ENCODE results near the gene PPP1R11. TPM values are rescaled to one million over a fixed set of nuclear protein-coding genes. Genes with fewer than 3 reads are reported as not detected.

The PPP1R11 gene
- total and polyA plus RNA-seq, 9 of the 15 experiments (the other 6 are each of a cell fraction or from before 2014, with no cell fraction given), result 17.8 to 94.8 (median 44.6) TPM

Small RNAs within 50 kb of the gene (small RNA-seq; reads per million reads assigned to genes)
- gene RF02218 (not detected), gene RF02219 (not detected), gene RF02220 (not detected)

Other genes with a start within 250 kb of the PPP1R11 start
Only the 7 nearest of the 9 such genes appear.
- gene HLA-A, start 124.7 kb upstream of the PPP1R11 start, total RNA-seq (2014; rRNA removed), result not detected in 2 replicates
- not detected in 2 replicates for gene HLA-A, start 124.7 kb upstream of the PPP1R11 start, total RNA-seq (2014; rRNA removed; fragmentation: Illumina TruSeq; extraction: Trizol)
- not detected in 2 replicates for gene HLA-A, start 124.7 kb upstream of the PPP1R11 start, total RNA-seq (2015; rRNA removed; fragmentation: Illumina TruSeq; extraction: Trizol)
- gene HLA-A, start 124.7 kb upstream of the PPP1R11 start, total RNA-seq (2021), result 3.3 and 4.5 TPM in 2 replicates
- not detected in 2 replicates for gene HLA-A, start 124.7 kb upstream of the PPP1R11 start, polyA plus RNA-seq (2011; rRNA removed)
- gene HLA-A, start 124.7 kb upstream of the PPP1R11 start, polyA plus RNA-seq (2014; fragmentation: Illumina TruSeq; extraction: Trizol), result not detected in 2 replicates
- gene HLA-A, start 124.7 kb upstream of the PPP1R11 start, polyA plus RNA-seq (2014; fragmentation: Nextera tagmentation; extraction: Ambion mirVana), result not detected
- gene HLA-A, start 124.7 kb upstream of the PPP1R11 start, polyA plus RNA-seq (2014; rRNA removed), result 0.09 and 0.46 TPM in 2 replicates
- 92.2 and 119 TPM in 2 replicates for gene POLR1H, start 5.9 kb upstream of the PPP1R11 start, total RNA-seq (2014; rRNA removed)
- 126 and 174 TPM in 2 replicates for gene POLR1H, start 5.9 kb upstream of the PPP1R11 start, total RNA-seq (2014; rRNA removed; fragmentation: Illumina TruSeq; extraction: Trizol)
- 150 and 160 TPM in 2 replicates for gene POLR1H, start 5.9 kb upstream of the PPP1R11 start, total RNA-seq (2015; rRNA removed; fragmentation: Illumina TruSeq; extraction: Trizol)
- gene POLR1H, start 5.9 kb upstream of the PPP1R11 start, total RNA-seq (2021), result 113 and 123 TPM in 2 replicates
- gene POLR1H, start 5.9 kb upstream of the PPP1R11 start, polyA plus RNA-seq (2011; rRNA removed), result 143 and 156 TPM in 2 replicates
- gene POLR1H, start 5.9 kb upstream of the PPP1R11 start, polyA plus RNA-seq (2014; fragmentation: Illumina TruSeq; extraction: Trizol), result 115 and 122 TPM in 2 replicates
- gene POLR1H, start 5.9 kb upstream of the PPP1R11 start, polyA plus RNA-seq (2014; fragmentation: Nextera tagmentation; extraction: Ambion mirVana), result 100 to 1,000 TPM; 322 to 333 TPM
- gene POLR1H, start 5.9 kb upstream of the PPP1R11 start, polyA plus RNA-seq (2014; rRNA removed), result 121 and 149 TPM in 2 replicates
- not detected in 2 replicates for gene RNF39, start 8.6 kb downstream of the PPP1R11 start, total RNA-seq (2014; rRNA removed)
- not detected in 2 replicates for gene RNF39, start 8.6 kb downstream of the PPP1R11 start, total RNA-seq (2014; rRNA removed; fragmentation: Illumina TruSeq; extraction: Trizol)
- not detected in 2 replicates for gene RNF39, start 8.6 kb downstream of the PPP1R11 start, total RNA-seq (2015; rRNA removed; fragmentation: Illumina TruSeq; extraction: Trizol)
- not detected in 2 replicates for gene RNF39, start 8.6 kb downstream of the PPP1R11 start, total RNA-seq (2021)
- gene RNF39, start 8.6 kb downstream of the PPP1R11 start, polyA plus RNA-seq (2011; rRNA removed), result not detected in 2 replicates
- not detected in 2 replicates for gene RNF39, start 8.6 kb downstream of the PPP1R11 start, polyA plus RNA-seq (2014; fragmentation: Illumina TruSeq; extraction: Trizol)
- not detected for gene RNF39, start 8.6 kb downstream of the PPP1R11 start, polyA plus RNA-seq (2014; fragmentation: Nextera tagmentation; extraction: Ambion mirVana)
- gene RNF39, start 8.6 kb downstream of the PPP1R11 start, polyA plus RNA-seq (2014; rRNA removed), result not detected in 2 replicates
- gene TRIM31, start 45.9 kb downstream of the PPP1R11 start, total RNA-seq (2014; rRNA removed), result not detected in 2 replicates
- gene TRIM31, start 45.9 kb downstream of the PPP1R11 start, total RNA-seq (2014; rRNA removed; fragmentation: Illumina TruSeq; extraction: Trizol), result not detected in 2 replicates
- gene TRIM31, start 45.9 kb downstream of the PPP1R11 start, total RNA-seq (2015; rRNA removed; fragmentation: Illumina TruSeq; extraction: Trizol), result not detected in 2 replicates
- not detected in 2 replicates for gene TRIM31, start 45.9 kb downstream of the PPP1R11 start, total RNA-seq (2021)
- not detected in 2 replicates for gene TRIM31, start 45.9 kb downstream of the PPP1R11 start, polyA plus RNA-seq (2011; rRNA removed)
- gene TRIM31, start 45.9 kb downstream of the PPP1R11 start, polyA plus RNA-seq (2014; fragmentation: Illumina TruSeq; extraction: Trizol), result not detected in 2 replicates
- gene TRIM31, start 45.9 kb downstream of the PPP1R11 start, polyA plus RNA-seq (2014; fragmentation: Nextera tagmentation; extraction: Ambion mirVana), result not detected
- not detected in 2 replicates for gene TRIM31, start 45.9 kb downstream of the PPP1R11 start, polyA plus RNA-seq (2014; rRNA removed)
- gene TRIM40, start 68.9 kb downstream of the PPP1R11 start, total RNA-seq (2014; rRNA removed), result not detected in 2 replicates
- not detected in 2 replicates for gene TRIM40, start 68.9 kb downstream of the PPP1R11 start, total RNA-seq (2014; rRNA removed; fragmentation: Illumina TruSeq; extraction: Trizol)
- not detected in 2 replicates for gene TRIM40, start 68.9 kb downstream of the PPP1R11 start, total RNA-seq (2015; rRNA removed; fragmentation: Illumina TruSeq; extraction: Trizol)
- gene TRIM40, start 68.9 kb downstream of the PPP1R11 start, total RNA-seq (2021), result not detected in 2 replicates
- gene TRIM40, start 68.9 kb downstream of the PPP1R11 start, polyA plus RNA-seq (2011; rRNA removed), result not detected in 2 replicates
- not detected in 2 replicates for gene TRIM40, start 68.9 kb downstream of the PPP1R11 start, polyA plus RNA-seq (2014; fragmentation: Illumina TruSeq; extraction: Trizol)
- gene TRIM40, start 68.9 kb downstream of the PPP1R11 start, polyA plus RNA-seq (2014; fragmentation: Nextera tagmentation; extraction: Ambion mirVana), result under 1 TPM in 1 of 2 experiments, not detected in 1; 0.04 TPM
- 0.08 TPM in 1 of 2 replicates, not detected in the other for gene TRIM40, start 68.9 kb downstream of the PPP1R11 start, polyA plus RNA-seq (2014; rRNA removed)
- 0.36 and 0.61 TPM in 2 replicates for gene TRIM10, start 94.0 kb downstream of the PPP1R11 start, total RNA-seq (2014; rRNA removed)
- 0.65 and 0.73 TPM in 2 replicates for gene TRIM10, start 94.0 kb downstream of the PPP1R11 start, total RNA-seq (2014; rRNA removed; fragmentation: Illumina TruSeq; extraction: Trizol)
- gene TRIM10, start 94.0 kb downstream of the PPP1R11 start, total RNA-seq (2015; rRNA removed; fragmentation: Illumina TruSeq; extraction: Trizol), result 0.36 and 0.38 TPM in 2 replicates
- gene TRIM10, start 94.0 kb downstream of the PPP1R11 start, total RNA-seq (2021), result 0.58 and 0.86 TPM in 2 replicates
- gene TRIM10, start 94.0 kb downstream of the PPP1R11 start, polyA plus RNA-seq (2011; rRNA removed), result 0.26 and 0.31 TPM in 2 replicates
- 0.74 and 0.83 TPM in 2 replicates for gene TRIM10, start 94.0 kb downstream of the PPP1R11 start, polyA plus RNA-seq (2014; fragmentation: Illumina TruSeq; extraction: Trizol)
- gene TRIM10, start 94.0 kb downstream of the PPP1R11 start, polyA plus RNA-seq (2014; fragmentation: Nextera tagmentation; extraction: Ambion mirVana), result under 1 TPM; 0.15 to 0.36 TPM
- 0.90 and 1.00 TPM in 2 replicates for gene TRIM10, start 94.0 kb downstream of the PPP1R11 start, polyA plus RNA-seq (2014; rRNA removed)
- gene TRIM15, start 96.3 kb downstream of the PPP1R11 start, total RNA-seq (2014; rRNA removed), result 2.3 and 2.6 TPM in 2 replicates
- gene TRIM15, start 96.3 kb downstream of the PPP1R11 start, total RNA-seq (2014; rRNA removed; fragmentation: Illumina TruSeq; extraction: Trizol), result 0.80 and 0.91 TPM in 2 replicates
- gene TRIM15, start 96.3 kb downstream of the PPP1R11 start, total RNA-seq (2015; rRNA removed; fragmentation: Illumina TruSeq; extraction: Trizol), result 0.34 and 0.83 TPM in 2 replicates
- gene TRIM15, start 96.3 kb downstream of the PPP1R11 start, total RNA-seq (2021), result 1.2 TPM in 2 replicates
- gene TRIM15, start 96.3 kb downstream of the PPP1R11 start, polyA plus RNA-seq (2011; rRNA removed), result 0.21 and 0.65 TPM in 2 replicates
- 0.70 and 1.2 TPM in 2 replicates for gene TRIM15, start 96.3 kb downstream of the PPP1R11 start, polyA plus RNA-seq (2014; fragmentation: Illumina TruSeq; extraction: Trizol)
- under 1 TPM; 0.06 to 0.15 TPM for gene TRIM15, start 96.3 kb downstream of the PPP1R11 start, polyA plus RNA-seq (2014; fragmentation: Nextera tagmentation; extraction: Ambion mirVana)
- 2.2 and 2.9 TPM in 2 replicates for gene TRIM15, start 96.3 kb downstream of the PPP1R11 start, polyA plus RNA-seq (2014; rRNA removed)